GM18498 (cell line): ENCODE results near the gene HIGD2A.

Experiments used
- ATAC-seq: cut with Tn5 transposase; IDR thresholded peaks from one replicate; pipeline ENCODE4 v1.9.1; 2021; ENCODE audit warnings: mild to moderate bottlenecking, moderate library complexity; ENCODE audit not compliant: unreplicated experiment

HIGD2A gene

GRCh38 chr5:176388444-176389134 is at the start of gene HIGD2A, which contains the start of gene NOP16:
TSS of gene HIGD2A (plus strand) at chr5:176388751. CDS start at chr5:176388820, 69 bp downstream.
TSS of gene NOP16 (minus strand) at chr5:176388598. CDS start at chr5:176388539, 59 bp downstream.
- peak; percentile 90 for ATAC-seq

GRCh38 chr5:176339304-176339703 is 49.2 kb upstream of the HIGD2A start:
- no peak for ATAC-seq

- ATAC-seq: no peak
Measured at GRCh38 chr5:176341325-176342157, 47.0 kb upstream of the HIGD2A start.

- no peak for ATAC-seq
Measured at GRCh38 chr5:176342158-176342483, 46.4 kb upstream of the HIGD2A start.

- ATAC-seq: no peak
Measured at GRCh38 chr5:176342766-176343458, 45.6 kb upstream of the HIGD2A start.

- no peak for ATAC-seq
Measured at GRCh38 chr5:176350416-176350815, 38.1 kb upstream of the HIGD2A start.

GRCh38 chr5:176352116-176352878 is 36.3 kb upstream of the HIGD2A start:
- no peak for ATAC-seq

- ATAC-seq: no peak
Measured at GRCh38 chr5:176353533-176353932, 35.0 kb upstream of the HIGD2A start.

GRCh38 chr5:176355400-176356178 is 33.0 kb upstream of the HIGD2A start:
- ATAC-seq: no peak

- no peak for ATAC-seq
Measured at GRCh38 chr5:176356179-176356566, 32.4 kb upstream of the HIGD2A start.

GRCh38 chr5:176359658-176360057 is 28.9 kb upstream of the HIGD2A start:
- ATAC-seq: no peak

GRCh38 chr5:176360894-176361436 is 27.6 kb upstream of the HIGD2A start:
- no peak for ATAC-seq

GRCh38 chr5:176361437-176362232 is 26.9 kb upstream of the HIGD2A start, which contains the start of gene KIAA1191:
TSS of gene KIAA1191 (minus strand) at chr5:176361764. CDS start at chr5:176359508, 2,256 bp downstream.
- peak; percentile 85 for ATAC-seq

GRCh38 chr5:176362233-176362490 is 26.4 kb upstream of the HIGD2A start:
- ATAC-seq: no peak

- no peak for ATAC-seq
Measured at GRCh38 chr5:176364765-176365350, 23.7 kb upstream of the HIGD2A start.

- ATAC-seq: peak; percentile 40
Measured at GRCh38 chr5:176365351-176366231, 23.0 kb upstream of the HIGD2A start, which contains the start of gene ARL10. TSS of gene ARL10 (plus strand) at chr5:176365487. CDS start at chr5:176365564, 77 bp downstream.

- no peak for ATAC-seq
Measured at GRCh38 chr5:176366232-176366894, 22.2 kb upstream of the HIGD2A start.
